ENCODE measurements around the gene UBR2.
"Not testable (repeated sequence)": the region's sequence is repeated elsewhere in the genome, so short reads cannot be mapped to it uniquely, and the experiment has no call there.

The UBR2 gene

GRCh38 chr6:42729731-42730130 lies 165.9 kb downstream of the UBR2 start:
- no peak for DNase-seq

DNA sequence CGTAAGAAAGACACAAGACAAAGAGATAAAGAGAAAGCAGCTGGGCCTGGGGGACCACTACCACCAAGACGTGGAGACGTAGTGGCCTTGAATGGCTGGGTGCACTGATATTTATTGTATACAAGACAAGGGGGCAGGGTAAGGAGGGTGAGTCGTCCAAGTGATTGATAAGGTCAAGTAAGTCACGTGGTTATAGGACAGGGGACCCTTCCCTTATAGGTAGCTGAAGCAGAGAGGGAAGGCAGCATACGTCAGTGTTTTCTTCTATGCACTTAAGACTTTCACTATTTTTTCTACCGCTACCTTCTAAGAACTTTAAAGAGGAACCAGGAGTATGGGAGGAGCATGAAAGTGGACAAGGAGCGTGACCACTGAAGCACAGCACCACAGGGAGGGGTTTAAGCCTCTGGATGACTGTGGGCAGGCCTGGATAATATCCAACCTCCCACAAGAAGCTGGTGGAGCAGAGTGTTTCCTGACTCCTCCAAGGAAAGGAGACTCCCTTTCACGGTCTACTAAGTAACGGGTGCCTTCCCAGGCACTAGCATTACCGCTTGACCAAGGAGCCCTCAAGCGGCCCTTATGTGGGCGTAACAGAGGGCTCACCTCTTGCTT lies 170.1 kb downstream of the UBR2 start:
- not testable (repeated sequence) for DNase-seq

DNA sequence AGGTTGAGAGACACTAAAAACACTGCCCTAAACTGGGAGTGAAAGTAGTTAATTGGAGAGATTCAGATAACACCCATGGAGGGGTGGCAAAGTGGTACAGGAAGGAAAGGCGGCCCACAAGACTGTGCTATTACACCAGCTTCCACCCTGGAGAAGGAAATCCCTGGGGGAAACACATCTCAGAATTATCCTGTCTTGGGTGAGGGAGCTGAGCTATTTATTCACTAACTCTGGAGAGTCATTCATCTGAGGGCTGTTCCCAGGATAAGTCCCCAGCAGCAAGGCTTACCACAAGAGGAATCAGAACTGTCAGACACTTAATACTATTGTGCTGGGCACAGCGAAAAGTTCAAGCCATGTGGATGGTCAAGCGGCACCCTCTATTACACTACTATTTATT lies 172.1 kb downstream of the UBR2 start:
- DNase-seq, result no peak

- DNase-seq, result no peak
These were observed 176.9 kb downstream of the UBR2 start for GRCh38 chr6:42740725-42741124.

GRCh38 chr6:42742116-42742894 lies 178.5 kb downstream of the UBR2 start:
- DNase-seq, result peak; percentile 99

Measured in DMS 273 treated with DMSO at 0.1 percent for 48 hours (cell line).